HG03457 (cell line): ENCODE data around the gene TOM1L2.

Experiments used
- ATAC-seq: cut with Tn5 transposase; IDR thresholded peaks from one replicate; pipeline ENCODE4 v1.9.1; 2021; ENCODE audit warnings: moderate number of reproducible peaks; ENCODE audit not compliant: unreplicated experiment

The TOM1L2 gene

DNA sequence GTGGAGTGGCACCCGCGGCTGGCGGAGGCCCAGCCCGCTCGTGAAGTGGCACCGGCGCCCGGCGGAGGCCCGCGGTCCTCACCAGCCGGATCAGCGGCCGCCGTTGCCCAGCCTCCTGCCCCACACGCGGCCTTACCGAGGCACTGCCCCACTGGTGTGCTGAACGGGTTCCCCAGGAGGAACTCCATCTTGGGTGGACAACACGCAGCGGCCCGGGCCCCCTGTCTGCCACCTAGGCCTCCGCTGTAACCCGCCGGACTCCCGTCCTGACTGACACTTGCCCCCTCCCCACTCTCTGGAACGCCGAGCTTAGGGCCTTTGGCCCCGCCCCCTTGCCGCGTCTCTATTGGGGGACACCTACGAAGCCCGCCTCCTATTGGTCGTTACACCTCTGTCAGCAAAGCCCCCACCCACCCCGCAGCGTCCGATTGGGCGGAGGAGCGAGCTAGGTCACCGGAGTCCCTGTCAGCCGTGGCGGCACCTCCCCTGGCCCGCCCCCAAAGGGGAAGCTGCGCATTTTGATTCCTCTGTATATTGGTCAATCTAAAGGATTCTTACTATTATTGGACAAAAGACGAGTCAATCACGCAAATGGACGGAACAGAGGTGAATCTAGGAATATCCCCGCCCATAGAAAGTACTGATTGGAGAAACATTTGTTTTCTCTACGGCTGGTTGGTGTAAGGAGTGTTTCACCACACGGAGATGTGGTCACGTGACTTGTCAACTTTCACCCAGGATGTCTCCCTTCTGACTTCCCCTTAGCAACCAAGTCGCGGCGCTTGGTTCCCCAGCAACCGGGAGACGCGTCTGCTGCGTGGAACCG, at the start of gene TOM1L2, which contains the start of gene DRC3:
Gene TOM1L2, minus strand, starts transcription at position 275 of the 826 bp plus-strand sequence. Its CDS starts 87 bp downstream, at position 188.
Gene DRC3, plus strand, starts transcription at position 737 of the 826 bp plus-strand sequence. CDS start 4,737 bp downstream, outside the sequence.
- ATAC-seq = peak; percentile 89

DNA sequence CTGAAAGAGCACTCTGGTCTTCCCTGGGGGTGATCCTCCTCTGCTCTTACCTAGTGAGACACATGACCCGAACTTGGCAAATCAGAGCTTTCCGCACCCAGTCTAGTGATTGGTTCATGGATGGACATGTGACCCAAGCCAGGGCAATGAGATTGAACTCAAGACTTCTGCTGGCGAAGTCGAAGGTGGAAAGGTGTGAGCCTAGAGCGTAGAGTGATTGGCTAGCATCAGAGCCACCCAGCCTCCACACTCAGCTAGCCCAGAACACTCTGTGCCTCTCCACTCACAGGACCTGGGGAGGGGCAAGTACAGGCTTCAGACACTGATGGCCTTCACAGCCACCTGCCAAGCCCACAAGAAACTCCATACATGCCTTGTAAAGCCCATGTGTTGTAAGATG, 49.2 kb upstream of the TOM1L2 start:
- ATAC-seq = no peak

DNA sequence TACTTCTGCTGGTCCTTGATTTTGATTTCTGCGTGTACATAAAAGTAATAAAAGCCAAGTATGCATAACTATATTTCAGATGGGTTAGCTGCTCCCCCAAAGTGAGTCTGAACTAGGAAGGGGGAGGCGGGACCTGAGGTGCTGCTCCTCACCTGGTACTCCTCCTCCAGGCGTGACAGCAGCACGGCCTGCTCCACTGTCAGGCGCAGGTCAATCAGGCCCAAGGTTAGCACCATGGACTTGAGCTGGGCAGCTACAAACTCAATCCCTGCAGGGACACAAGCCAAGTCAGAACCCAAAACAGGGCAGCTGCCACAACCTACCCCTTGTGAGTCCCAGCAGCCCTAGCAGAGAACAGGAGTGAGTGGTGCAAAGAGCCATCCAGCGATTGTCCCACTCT, 48.8 kb upstream of the TOM1L2 start:
- no peak for ATAC-seq

DNA sequence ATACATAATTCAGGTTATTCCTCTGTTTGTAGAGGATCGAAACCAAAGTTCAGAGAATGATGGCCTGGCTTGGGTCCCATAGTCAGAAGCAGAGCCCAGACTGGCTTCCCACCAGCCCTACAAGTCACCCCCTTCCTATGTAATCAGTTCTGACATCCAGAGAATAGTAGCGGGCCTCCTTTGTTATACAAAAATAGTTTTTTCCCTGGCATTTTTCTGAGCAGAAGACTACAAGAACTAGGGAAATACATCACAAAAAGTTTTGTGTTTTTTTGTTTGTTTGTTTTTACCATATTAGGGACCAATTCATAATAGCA, 47.6 kb upstream of the TOM1L2 start:
- ATAC-seq = no peak

DNA sequence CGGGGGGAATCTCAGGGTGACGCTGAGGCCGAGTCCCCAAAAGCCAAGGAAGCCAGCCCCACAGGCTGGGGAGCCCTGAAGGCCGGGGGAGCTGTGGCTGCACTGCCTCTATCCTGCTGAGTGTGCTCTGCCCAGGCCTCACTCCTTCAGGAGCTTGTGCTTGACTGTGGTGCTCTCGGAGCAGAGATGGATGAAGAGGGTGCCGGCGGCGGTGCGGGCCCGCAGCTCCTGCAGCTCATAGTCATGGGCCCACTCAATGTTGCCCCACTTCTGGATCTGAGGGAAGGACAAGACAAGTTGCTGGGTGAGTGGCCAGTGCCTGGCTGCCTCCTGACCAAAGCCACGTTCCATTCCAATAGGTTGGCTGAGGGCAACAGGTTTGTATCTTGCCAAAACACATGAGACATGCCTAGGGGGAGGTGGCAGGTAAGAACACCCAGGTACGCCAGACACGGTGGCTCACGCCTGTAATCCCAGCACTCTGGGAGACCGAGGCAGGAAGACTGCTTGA, 46.3 kb upstream of the TOM1L2 start:
- ATAC-seq = no peak

DNA sequence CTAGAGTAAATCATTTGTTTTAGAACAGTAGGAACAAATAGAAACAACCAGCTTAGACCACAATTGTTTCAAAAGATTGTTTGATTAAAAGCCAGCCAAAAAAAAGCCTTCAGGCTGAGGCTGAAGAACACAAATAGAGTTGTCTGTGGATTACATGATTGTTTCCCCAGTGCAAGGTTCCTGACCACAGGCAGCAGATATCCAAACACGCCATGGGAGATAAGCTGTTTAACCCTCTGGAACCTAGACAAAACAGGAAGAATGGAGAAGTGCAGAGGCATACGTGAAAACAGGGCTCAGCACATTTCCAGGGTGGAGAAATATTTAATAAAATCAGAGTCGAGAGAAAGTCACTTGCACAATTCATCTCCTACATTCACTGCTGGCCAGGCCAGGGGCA, 45.8 kb upstream of the TOM1L2 start:
- no peak for ATAC-seq

DNA sequence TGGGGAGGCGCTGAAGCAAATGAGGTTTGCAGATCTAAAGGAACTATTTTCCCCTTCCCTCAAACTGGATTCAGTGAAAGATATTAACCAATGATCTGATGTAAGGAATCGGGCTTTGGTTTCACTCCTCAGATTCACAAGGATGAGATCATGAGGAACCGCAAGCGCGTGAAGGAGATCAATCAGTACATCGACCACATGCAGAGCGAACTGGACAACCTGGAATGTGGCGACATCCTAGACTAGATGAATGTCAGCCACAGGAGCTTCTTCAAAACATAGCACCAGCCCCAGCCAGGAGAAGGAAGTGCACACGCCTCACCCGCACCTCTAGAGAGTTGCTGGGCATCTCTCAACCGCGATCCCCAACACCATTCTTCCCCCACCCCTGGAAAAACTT, 44.2 kb upstream of the TOM1L2 start:
- no peak for ATAC-seq

DNA sequence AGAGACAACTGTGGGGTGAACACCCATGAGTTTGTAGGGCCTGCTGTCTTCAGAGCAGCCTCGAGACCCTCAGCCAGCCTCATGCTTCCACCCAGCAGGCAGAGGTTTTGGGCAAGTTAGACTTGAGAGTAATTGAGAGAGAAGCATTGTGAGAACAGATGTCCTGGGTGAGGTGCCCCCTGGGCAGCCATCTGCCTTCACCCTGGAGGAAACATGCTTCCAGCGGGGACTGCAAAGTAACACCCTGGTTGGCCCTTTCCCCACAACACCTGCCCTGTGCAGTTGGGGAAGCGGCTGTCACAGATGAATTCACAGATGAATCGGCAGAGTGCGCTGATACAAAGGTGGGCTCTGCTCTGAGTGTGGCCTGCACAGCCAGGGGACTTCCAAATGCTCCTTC, 43.4 kb upstream of the TOM1L2 start:
- no peak for ATAC-seq

DNA sequence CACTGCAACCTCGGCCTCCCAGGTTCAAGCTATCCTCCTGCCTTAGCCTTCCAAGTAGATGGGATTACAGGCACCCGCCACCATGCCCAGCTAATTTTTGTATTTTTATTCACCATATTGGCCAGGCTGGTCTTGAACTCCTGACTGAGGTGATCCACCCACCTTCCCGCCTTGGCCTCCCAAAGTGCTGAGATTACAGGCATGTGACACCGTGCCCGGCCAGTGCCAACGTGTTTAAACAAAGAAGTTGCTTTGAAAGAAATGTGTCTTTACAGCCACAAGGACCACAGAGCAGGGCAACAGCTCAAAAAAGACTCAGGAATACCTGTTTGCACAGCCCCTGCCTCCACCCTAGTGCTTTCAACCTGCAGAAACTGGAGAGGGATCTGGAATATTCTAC, 41.8 kb upstream of the TOM1L2 start:
- no peak for ATAC-seq

DNA sequence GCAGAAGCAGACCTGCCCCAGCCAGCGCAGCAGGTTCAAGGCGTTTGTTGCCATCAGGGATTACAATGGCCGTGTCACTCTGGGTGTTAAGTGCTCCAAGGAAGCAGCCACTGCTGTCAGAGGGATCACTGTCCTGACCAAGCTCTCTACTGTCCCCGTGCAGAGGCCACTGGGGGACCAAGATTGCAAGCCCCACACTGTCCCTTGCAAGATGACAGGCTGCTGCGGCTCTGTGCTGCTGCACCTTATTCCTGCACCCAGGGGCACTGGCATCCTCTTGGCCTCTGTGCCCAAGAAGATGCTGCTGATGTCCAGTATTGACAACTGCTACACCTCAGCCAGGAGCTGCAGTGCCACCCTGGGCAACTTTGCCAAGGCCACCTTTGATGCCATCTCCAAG, 39.1 kb upstream of the TOM1L2 start:
- ATAC-seq = no peak

DNA sequence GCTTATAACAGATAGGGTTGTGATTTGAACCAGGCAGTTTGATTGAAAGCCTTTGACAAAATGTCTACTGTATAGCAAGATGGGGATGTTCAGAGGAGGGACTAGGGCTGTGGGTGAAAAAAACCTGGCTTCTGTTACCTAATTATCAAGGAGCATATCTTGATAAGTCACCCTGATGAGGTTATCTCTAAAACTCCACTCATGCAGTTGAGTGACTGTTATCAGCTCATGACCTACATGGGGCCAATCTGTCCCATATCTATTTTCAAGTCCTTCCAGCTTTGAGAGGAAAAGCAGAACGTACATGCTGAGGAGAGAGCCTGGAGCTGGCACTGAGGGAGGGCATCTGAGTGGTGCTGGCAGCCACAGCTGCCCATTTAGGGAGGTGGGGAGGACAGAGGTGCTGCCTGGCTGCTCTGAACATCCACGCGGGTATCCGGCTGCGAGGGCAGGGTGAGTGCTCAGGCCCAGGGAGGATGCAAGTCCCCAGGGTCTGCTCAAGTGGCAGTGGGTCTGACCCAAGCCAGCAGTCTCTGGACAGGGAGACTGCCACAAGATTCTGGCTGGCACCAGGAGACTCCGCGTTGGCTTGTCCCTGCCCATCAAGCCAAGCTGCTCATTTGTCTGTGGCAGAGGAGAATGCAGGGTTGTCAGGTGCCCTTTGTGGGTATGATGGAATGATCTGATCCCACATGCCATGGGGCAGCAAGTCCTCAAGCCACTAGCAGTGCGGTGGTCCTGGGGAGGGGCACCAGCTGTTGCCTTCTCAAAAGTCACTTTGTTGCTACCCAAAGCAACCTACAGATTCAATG, 37.6 kb upstream of the TOM1L2 start:
- ATAC-seq = no peak

DNA sequence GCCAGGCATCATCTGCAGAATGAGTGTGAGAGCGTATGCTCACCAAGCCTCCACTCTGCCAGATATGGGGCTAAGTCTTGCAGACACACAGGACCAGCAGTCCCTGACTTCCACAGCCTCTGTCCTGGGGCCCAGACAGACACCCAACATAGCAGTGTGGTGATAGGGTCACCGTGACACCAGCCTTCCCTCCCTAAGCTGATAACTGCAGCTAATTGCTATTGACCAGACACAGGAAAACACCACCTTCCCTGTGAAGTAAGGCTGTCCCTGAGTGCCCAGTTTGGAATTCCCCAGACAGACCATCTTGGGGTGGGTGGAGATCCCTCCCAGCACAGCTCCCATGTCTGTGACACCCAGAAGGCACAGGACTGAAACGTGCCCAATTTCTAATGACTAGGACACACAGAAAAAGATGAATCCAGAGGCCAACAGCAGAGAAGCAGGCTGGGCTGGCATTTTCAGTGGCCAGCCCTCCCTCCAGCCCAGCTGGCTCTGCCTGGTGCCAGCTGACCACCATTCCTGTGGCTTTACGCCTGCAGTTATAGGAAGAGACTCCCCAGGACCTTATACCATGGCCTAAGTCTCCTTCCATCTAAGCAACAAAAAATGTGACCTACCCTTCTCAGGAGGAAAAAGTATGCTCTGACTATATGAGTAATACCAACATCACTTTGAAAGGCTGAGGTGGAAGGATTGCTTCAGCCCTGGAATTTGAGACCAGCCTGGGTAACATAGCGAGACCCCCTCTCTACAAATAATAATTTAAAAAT, 36.5 kb upstream of the TOM1L2 start:
- ATAC-seq = no peak

DNA sequence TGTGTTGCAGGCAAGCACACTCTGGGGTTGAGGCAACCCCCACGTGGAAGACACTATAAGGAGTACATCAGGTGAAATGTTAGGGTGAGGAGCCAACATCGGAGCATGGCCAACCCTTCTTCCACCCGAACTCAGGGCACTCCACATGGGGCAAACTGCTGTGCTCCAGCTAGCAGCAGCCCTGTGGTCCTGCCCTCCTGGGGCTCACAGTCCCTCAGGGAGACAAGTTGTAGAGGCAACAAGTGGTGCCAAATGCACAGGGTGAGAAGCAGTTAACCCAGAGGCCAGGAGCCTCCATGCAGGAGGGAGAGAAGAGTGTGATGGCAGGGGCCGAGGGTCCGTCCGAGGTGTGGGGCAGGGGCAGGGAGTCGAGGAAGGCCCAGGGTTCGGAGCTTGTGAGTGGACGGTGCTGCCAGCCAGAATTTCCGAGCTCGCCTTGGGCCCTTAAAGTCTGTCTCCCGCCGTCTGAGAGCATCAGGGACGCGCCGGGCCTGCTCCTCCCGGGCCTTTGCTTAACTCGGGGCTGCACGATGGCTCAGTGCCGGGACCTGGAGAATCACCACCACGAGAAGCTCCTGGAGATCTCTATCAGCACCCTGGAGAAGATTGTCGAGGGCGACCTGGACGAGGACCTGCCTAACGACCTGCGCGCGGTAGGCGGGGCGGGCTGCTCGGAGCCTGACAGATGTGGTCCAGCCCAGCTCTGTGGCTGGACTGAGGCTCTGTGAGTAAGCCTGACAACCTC, 34.5 kb upstream of the TOM1L2 start:
- ATAC-seq = no peak

DNA sequence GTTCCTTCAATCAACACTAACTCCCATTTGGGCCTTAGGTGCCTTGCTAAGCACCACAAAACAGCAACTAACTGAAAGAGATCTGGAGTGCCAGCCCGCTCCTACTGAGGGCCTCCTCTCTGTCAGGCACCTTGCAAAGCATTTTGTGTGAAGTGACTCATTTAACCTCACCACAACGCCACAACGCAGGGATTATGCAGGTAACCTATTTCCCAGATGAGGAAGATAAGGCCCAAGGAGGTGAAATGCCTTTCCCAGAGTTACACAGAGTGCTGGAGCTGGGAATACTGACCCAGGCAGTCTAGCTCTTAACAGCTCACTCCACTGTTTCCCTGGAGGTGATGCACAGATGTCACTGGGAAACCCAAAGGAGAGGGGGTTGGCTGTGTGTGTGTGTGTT, 33.3 kb upstream of the TOM1L2 start:
- no peak for ATAC-seq

DNA sequence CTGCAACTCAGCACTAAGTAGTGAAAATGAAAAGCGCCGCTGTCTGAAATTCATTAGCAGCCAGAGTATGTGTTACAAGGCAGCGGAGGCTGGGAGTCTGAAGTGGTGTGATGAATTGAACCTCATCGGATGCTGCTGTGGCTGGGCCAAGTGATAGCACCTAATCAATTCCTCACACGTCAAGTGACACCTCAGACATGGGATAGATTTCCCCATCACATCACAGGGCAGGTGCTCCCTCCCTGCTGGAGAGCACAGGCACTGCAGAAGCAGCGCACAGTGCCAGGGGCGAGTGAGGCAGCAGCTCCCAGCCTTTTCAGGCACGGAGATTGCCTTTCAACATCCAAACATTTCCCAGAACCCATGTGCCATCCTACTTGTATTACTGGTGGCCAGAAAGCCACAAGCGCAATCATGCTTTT, 32.7 kb upstream of the TOM1L2 start:
- ATAC-seq = no peak

DNA sequence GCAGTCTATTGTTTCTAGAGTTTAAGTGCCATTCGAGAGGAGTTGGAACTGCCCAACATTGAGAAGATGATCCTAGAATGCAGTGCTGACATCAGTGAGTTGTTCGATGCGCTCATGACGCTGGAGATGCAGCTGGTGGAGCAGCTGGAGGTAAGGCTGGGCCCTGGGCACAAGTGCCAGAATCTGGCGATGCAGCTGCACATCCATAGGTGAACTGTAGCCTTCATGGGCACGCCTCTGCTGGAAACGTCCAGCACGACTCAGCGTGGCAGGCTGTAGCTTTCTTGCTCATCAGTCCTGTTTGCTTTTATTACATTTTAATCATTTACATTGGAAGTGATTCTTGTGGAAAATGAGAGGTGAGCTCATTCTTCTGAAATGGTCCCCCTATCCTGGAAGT, 32.1 kb upstream of the TOM1L2 start:
- ATAC-seq = no peak

DNA sequence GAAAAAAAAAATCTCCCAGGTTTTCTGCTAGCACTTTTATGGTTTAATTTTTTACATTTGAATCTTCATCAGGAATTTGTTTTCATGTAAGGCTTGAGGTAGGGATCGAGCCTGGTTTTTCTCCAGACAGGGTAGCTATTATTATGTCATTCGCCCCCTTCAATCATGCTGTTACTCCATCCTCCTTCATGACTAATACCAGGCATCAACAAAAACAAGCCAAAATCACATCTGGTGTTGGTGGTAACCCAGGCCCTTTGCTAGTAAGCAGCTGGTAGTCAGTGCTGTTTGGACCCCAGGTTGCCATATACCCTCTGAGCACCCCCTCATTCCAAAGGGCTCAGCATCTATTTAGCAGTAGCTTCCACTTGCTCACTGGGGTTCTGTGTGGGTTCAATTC, 30.0 kb upstream of the TOM1L2 start:
- ATAC-seq = no peak

DNA sequence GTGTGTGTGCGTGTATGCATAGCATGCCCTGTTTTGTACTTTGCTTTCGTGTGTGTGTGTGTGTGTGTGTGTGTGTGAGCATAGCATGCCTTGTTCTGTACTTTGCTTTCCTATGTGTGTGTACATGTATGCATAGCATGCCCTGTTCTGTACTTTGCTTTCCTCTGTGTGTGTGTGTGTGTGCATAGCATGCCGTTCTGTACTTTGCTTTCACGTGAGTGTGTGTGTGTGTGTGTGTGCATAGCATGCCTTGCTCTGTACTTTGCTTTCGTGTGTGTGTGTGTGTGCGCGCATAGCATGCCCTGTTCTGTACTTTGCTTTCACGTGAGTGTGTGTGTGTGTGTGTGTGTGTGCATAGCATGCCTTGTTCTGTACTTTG, 27.8 kb upstream of the TOM1L2 start:
- ATAC-seq = no peak

DNA sequence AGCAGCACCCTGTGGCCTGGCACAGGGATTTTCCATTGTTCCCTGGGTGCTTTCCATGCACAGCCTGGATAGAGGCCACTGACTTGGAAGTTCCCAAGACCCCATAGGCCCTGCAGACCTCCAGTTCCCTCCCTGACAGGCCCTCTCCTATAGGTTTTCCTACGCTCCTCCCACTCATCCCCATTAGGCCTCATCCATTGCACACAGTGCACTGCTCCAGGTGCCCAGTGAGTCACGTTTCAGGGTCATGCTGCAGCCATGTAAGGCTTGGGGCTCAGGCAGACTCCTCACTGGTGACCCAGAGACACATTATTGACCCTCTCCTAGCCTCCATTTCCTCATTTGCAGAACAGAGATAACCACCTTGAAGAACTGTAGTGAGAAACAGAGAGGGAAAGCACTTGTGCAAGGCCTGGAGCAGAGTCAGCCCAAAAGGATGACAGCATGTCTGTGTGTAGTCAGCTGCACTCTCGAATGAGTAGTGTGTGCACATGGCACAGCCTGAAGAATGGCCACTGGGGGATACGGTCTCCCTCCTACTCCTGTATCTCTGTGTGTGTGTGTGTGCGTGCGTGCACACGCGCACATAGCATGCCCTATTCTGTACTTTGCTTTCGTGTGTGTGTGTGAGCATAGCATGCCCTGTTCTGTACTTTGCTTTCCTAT, 27.3 kb upstream of the TOM1L2 start:
- ATAC-seq = no peak

DNA sequence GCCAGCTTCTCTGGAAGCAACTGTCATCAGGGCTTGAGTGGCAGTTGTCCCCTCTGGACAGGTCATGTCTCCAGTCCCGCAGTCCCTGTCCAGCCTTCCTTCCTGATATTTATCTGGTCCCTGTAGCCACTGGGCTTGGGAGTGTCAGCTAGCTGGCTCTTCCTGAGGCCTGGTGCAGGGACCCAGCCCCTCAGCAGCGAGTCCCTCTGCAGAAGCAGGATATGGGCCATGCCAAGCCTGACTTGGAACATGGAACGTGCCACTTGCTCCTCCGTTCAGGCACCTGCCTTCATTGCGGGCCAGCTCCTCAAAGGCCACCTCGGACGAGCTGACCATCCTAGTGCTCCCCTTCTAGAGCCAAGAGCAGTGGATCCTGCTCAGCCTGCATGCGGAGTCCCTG, 26.7 kb upstream of the TOM1L2 start:
- no peak for ATAC-seq
